MM.1S (cell line): ENCODE data around the gene KCNMB2.

Experiments
- CTCF ChIP-seq: fragments of 300-600 bp; sonication (generic); IDR thresholded peaks from 2 replicates; pipeline ENCODE4 v1.5.1; 2016; ENCODE audit warnings: antibody characterized with exemption, low read length, mixed read lengths
- EZH2phosphoT487 ChIP-seq: fragments of 300-600 bp; sonication (generic); IDR thresholded peaks from 2 replicates; pipeline ENCODE4 v1.6.1; 2018; ENCODE audit warnings: antibody characterized with exemption, low read length

- TF ChIP-seq EZH2phosphoT487 (no peak), CTCF (no peak)
Observed at GRCh38 chr3:178768072-178768864, 232.0 kb downstream of the KCNMB2 start.
